GM08714 (cell line): ENCODE results near the gene HADHA.
"Not testable (repeated sequence)": the region's sequence is repeated elsewhere in the genome, so short reads cannot be mapped to it uniquely, and the experiment has no call there.

Experiments used
- H3K4me3 ChIP-seq: fragments of 200-500 bp; sonication (Bioruptor generic); 2 replicates; pipeline ENCODE4 v1.5.1; 2014; ENCODE audit warnings: mild to moderate bottlenecking, low read length, inconsistent platforms
- ZNF274 ChIP-seq: IDR thresholded peaks from 2 replicates; pipeline ENCODE4 v1.6.1; 2012; ENCODE audit warnings: mild to moderate bottlenecking, low read depth, low read length

Gene HADHA

GRCh38 chr2:26244309-26245230 is at the start of gene HADHA, which contains the start of gene HADHB:
Gene HADHA (minus strand): TSS chr2:26244632. CDS start chr2:26244596, 36 bp downstream.
Gene HADHB (plus strand): TSS chr2:26244939. CDS start chr2:26254255, 9,316 bp downstream.
- H3K4me3 ChIP-seq = peak within 1 kb of the TSS; percentile 85
- no peak for TF ChIP-seq ZNF274

DNA sequence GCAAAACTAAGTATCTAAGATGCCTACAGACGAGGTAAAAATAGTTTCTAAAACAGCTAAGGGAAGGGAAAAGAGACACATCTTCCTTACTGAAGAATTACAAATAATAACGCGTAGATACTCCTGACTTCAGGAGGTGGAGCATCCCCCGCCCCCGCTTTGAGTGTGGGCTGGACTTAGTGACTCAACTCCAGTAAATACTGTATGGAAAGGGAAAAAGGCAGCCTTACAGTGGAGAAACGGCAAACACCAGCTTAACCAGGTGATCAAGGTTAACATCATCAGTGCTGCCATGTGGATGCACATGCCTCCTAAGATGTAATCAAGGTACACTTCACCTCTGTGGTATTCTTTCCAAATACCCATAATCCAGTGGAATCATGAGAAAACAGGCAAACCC is 48.2 kb upstream of the HADHA start:
- TF ChIP-seq ZNF274 = no peak
- H3K4me3 ChIP-seq = no peak overlapping the region

- TF ChIP-seq ZNF274 = no peak
Measured at GRCh38 chr2:26290001-26290400, 45.6 kb upstream of the HADHA start.

GRCh38 chr2:26285931-26286330 is 41.5 kb upstream of the HADHA start:
- no peak overlapping the region for H3K4me3 ChIP-seq
- TF ChIP-seq ZNF274 = no peak

More at GRCh38 chr2:26290001-26290400, 45.6 kb upstream of the HADHA start:
- H3K4me3 ChIP-seq = no peak overlapping the region

GRCh38 chr2:26284132-26284531 is 39.7 kb upstream of the HADHA start:
- no peak for TF ChIP-seq ZNF274
- H3K4me3 ChIP-seq = no peak overlapping the region

- no peak for TF ChIP-seq ZNF274
- H3K4me3 ChIP-seq = no peak overlapping the region
Measured at GRCh38 chr2:26283606-26284005, 39.2 kb upstream of the HADHA start.

DNA sequence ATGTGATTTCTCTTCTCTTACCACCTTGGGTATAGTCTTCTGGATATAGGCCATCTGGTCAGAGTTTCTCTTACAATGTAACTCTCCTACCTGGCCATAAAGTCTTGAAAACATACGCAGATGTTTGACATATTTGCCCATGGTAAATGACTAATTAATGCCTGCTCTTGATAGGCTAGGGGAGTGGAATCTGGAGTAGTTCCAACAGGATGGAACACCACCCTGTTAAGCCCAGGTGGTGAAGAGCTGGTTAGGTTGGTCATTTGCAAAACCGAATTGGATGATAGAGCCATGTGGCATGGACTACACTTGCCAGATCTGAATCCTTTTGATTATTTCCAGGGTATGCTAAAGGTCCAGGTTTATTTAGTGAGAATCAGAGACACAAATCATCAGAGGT is 36.8 kb upstream of the HADHA start:
- no peak overlapping the region for H3K4me3 ChIP-seq
- no peak for TF ChIP-seq ZNF274

- TF ChIP-seq ZNF274 = no peak
- no peak overlapping the region for H3K4me3 ChIP-seq
Measured at GRCh38 chr2:26279886-26280285, 35.5 kb upstream of the HADHA start.

DNA sequence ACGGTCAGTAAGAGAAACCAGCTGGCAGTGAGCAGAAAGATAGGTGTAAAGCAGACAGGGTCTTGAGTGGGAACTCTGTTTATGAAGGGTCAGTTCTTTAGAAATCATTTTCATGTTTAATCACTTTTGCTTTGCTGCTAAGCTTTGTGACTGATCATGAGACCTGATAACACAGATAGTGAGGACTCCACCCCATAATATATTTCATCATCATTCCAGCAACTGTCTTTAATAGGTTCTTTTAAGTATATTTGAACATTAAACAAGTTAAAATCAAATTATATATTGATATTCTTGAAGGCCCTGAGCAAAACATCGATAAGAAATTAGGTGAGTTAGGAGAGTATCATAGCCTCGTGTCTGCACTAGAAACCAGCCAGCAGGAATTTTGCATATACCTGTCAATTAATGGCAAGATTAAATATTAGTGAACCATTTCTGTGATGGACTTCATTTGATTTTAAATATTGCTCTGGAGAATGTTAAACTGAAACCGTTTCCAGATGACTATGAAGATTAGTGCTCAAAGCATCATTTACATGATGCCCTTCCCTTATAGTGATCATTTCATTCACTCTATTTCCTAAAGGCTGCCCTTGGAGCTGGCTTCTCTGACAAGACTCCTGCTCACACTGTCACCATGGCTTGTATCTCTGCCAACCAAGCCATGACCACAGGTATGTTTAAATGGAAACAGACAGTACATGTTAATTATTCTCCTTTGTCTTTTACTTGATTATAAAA is 32.2 kb upstream of the HADHA start:
- no peak for TF ChIP-seq ZNF274
- H3K4me3 ChIP-seq = no peak overlapping the region

- no peak for TF ChIP-seq ZNF274
- no peak overlapping the region for H3K4me3 ChIP-seq
Measured at GRCh38 chr2:26274058-26274613, 29.7 kb upstream of the HADHA start.

GRCh38 chr2:26273501-26273900 is 29.1 kb upstream of the HADHA start:
- H3K4me3 ChIP-seq = no peak overlapping the region
- TF ChIP-seq ZNF274 = no peak

- no peak overlapping the region for H3K4me3 ChIP-seq
- no peak for TF ChIP-seq ZNF274
Measured at GRCh38 chr2:26270373-26270772, 25.9 kb upstream of the HADHA start.

DNA sequence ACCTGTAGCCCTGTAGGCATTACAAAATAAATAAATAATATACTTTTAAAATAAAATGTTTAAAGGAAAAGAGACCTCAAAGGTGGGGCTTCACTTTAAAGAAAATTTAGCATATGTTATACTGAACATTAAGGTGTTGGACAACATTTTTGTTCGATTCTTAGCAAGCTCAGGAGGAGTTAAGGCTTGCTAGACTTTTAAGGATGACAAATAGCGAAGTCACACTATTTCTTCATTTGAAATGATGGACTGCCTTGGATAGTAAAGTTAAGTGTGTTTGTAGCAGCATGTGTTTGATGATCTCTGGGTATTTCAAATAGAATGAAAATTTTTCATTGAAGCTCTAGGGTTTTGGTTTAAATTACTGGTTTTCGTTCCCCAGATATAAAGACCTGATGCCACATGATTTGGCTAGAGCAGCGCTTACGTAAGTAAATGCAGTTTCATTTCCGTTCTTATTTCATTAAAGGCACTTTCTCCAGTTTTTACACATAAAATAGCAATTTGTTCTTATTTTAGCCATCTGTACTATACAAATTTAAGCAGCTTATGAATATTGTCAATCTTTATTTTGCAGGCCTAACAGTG is 25.2 kb upstream of the HADHA start:
- no peak for TF ChIP-seq ZNF274
- H3K4me3 ChIP-seq = no peak overlapping the region

DNA sequence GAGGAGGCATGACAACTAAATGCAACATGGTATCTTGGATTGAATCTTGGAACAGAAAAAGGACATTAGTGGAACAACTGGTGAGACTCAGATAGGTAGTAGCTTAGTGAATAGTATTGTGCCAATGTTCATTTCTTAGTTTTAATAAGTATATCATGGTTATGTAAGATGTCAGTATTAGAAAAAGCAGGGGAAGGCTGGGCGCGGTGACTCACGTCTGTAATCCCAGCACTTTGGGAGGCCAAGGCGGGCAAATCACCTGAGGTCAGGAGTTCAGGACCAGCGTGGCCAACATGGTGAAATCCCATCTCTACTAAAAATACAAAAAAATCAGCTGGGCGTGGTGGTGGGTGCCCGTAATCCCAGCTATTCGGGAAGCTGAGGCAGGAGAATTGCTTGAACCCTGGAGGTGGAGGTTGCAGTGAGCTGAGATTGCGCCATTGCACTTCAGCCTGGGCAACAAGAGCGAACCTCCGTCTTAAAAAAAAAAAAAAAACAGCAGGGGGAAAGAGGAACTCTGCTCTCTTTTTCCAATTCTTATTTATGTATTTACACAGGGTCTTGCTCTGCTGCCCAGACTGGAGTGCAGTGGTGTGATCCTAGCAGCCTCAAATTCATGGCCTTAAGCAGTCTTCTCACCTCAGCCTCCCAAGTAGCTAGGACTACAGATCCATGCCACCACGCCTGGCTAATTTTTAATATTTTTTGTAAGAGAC is 24.4 kb upstream of the HADHA start:
- H3K4me3 ChIP-seq = not testable (repeated sequence)
